ENCODE measurements around the gene B3GLCT.

B3GLCT gene

GRCh38 chr13:31274390-31274789, 74.6 kb downstream of the B3GLCT start:
- TF ChIP-seq, protein P1, sequence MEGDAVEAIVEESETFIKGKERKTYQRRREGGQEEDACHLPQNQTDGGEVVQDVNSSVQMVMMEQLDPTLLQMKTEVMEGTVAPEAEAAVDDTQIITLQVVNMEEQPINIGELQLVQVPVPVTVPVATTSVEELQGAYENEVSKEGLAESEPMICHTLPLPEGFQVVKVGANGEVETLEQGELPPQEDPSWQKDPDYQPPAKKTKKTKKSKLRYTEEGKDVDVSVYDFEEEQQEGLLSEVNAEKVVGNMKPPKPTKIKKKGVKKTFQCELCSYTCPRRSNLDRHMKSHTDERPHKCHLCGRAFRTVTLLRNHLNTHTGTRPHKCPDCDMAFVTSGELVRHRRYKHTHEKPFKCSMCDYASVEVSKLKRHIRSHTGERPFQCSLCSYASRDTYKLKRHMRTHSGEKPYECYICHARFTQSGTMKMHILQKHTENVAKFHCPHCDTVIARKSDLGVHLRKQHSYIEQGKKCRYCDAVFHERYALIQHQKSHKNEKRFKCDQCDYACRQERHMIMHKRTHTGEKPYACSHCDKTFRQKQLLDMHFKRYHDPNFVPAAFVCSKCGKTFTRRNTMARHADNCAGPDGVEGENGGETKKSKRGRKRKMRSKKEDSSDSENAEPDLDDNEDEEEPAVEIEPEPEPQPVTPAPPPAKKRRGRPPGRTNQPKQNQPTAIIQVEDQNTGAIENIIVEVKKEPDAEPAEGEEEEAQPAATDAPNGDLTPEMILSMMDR (IDR thresholded peaks at IDR 0.05; ENCODE audit: low read depth, low read length), result no peak

DNA sequence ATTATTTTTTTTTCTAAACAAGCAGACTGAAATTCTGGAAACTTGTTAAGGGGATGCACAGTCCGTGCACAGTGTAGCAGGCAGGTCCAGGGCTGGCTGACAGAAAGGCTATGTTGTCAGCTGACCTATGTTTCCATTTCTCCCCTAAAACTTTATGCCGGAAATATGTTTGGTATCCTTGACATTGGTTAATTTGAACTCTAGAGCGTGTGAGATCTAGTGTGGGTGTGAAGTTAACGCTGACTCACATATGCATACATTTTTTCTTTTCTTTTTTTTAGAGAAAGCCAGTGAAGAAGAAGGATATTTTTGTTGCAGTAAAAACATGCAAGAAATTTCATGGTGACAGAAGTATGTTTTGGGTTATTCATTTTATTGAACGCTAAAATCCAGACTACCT, 76.6 kb downstream of the B3GLCT start:
- no peak overlapping the region for H3K4me3 ChIP-seq (ENCODE audit: low read depth, low read length)
- TF ChIP-seq, protein P1 (IDR thresholded peaks at IDR 0.05; ENCODE audit: low read depth, low read length), result no peak

More at GRCh38 chr13:31274390-31274789, 74.6 kb downstream of the B3GLCT start:
- H3K4me3 ChIP-seq (ENCODE audit: low read depth, low read length), result no peak overlapping the region

GRCh38 chr13:31278869-31279268, 79.1 kb downstream of the B3GLCT start:
- TF ChIP-seq, protein P1 (IDR thresholded peaks at IDR 0.05; ENCODE audit: low read depth, low read length), result no peak
- no peak overlapping the region for H3K4me3 ChIP-seq (ENCODE audit: low read depth, low read length)

DNA sequence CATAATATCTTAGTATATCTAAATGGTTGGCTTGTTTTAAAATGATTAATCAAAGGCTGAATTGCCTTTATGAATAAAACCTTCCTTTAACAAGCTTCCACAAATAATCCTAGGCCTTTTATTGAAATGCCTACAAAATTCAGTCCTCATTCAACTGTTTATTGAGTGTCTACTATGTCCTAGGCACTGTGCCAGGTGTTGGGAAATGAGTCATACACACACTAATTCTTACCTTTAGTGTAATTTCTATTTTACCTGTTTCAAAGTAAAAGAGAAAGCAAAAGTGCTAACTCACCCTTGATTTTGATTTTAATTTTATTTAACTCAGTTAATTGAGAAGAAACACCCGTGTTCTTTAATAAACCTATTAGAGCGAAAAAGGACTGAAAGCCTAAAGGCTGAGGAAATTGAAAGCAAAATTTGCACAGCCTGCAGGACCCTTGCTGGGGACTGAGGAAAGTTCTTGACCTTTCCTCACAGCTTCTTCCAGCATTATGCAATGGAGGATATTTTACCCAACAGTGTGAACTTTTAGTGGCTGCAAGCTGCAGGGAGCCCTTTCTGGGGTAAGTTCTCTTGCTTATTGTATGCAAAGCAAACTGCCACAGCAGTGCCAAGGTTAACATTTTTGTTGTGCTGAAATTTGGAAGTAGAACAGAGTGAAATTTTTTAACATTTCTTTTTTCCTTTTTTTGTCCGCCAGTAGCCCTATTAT, 83.1 kb downstream of the B3GLCT start:
- TF ChIP-seq, protein P1 (IDR thresholded peaks at IDR 0.05; ENCODE audit: low read depth, low read length), result no peak
- no peak overlapping the region for H3K4me3 ChIP-seq (ENCODE audit: low read depth, low read length)

DNA sequence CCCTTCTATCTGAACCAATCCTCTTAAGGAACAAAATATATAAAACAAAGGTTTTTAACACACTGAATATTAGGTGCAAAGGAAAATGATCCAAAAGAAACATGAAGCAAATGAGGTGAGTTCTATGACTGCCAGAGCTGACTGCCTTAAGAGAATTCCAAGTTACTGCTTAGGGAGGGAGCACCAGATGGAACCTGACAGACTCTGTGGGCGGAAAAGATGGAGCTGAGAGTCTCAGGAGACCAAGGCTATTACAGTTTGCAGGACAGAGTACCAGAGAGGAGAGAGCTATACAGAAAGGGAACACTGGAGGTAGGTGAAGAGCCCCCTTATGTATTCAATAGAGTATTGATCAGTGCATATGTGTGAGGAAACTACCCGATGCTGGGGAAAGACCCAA, 87.2 kb downstream of the B3GLCT start:
- H3K4me3 ChIP-seq (ENCODE audit: low read depth, low read length), result no peak overlapping the region
- TF ChIP-seq, protein P1 (IDR thresholded peaks at IDR 0.05; ENCODE audit: low read depth, low read length), result no peak

GRCh38 chr13:31301119-31301518, 101.3 kb downstream of the B3GLCT start:
- TF ChIP-seq, protein P1 (IDR thresholded peaks at IDR 0.05; ENCODE audit: low read depth, low read length), result no peak
- H3K4me3 ChIP-seq (ENCODE audit: low read depth, low read length), result no peak overlapping the region

DNA sequence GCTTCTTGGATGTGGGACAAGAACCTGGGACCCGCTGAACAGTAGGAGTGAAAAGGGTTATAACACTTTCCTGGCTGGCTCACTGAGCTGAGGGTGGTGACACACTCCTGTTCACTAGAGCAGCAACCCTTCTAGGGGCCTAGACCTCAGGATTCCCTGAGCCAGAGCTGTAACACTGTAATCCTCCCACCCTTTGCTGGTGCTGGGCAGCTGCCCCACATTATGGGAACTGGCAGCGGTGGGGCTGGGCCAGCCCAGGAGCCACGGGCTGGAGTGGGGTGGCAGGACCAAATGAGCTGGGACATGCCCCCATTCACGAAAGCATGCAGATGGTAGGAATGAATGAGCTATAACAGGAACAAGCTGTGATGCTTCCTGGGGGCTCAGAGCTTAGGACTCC, 110.6 kb downstream of the B3GLCT start:
- TF ChIP-seq, protein P1 (IDR thresholded peaks at IDR 0.05; ENCODE audit: low read depth, low read length), result no peak
- no peak overlapping the region for H3K4me3 ChIP-seq (ENCODE audit: low read depth, low read length)

Measured in WI38 (cell line).